Measurements from ENCODE around the gene TSPAN3. TPM values are rescaled to one million over a fixed set of nuclear protein-coding genes. Genes with fewer than 3 reads are reported as not detected.

TSPAN3 gene
- total RNA-seq, 2 experiments from 2014 or later = 35.2 to 47.2 TPM

GRCh38 chr15:77045985-77046384 is 24.9 kb downstream of the TSPAN3 start:
- Histone ChIP-seq H3K4me2 (ENCODE audit: low read length) (no peak overlapping the region), H3K9me3 (ENCODE audit: low read length) (no peaks in the 10 kb centered on the region), H2AFZ (ENCODE audit: low read length) (no peak overlapping the region), H3K36me3 (ENCODE audit: insufficient read depth, low read length) (peaks cover 10% of the 10 kb centered on the region), H3K4me3 (ENCODE audit: low read depth, low read length, poor library complexity, severe bottlenecking) (no peak overlapping the region), H3K4me1 (ENCODE audit: insufficient read depth, low read length, poor library complexity, severe bottlenecking) (no peaks in the 10 kb centered on the region), H4K20me1 (ENCODE audit: insufficient read depth, low read length) (no peaks in the 10 kb centered on the region), H3K27ac (ENCODE audit: low read depth, low read length, poor library complexity, severe bottlenecking) (no peak overlapping the region), H3K9me2 (ENCODE audit: insufficient read depth, low read length) (no peaks in the 10 kb centered on the region), H3K79me2 (ENCODE audit: insufficient read depth, low read depth, low read length) (no peaks in the 10 kb centered on the region)
- POLR2A ChIA-PET = interaction anchor here (0.5 to 1.3 kb wide), 3 partner anchors 9 to 47 kb away, joined by 3 to 4 read pairs (median 3); no protein-coding TSS in a partner anchor
- DNase-seq (ENCODE audit: low spot score) = no peak
- BruUV-seq (replicated peaks) = no TSS peak
- no peak for TF ChIP-seq EZH2phosphoT487 (IDR thresholded peaks at IDR 0.05; ENCODE audit: borderline replicate concordance, low read depth, low read length)
- TF ChIP-seq, protein P1, sequence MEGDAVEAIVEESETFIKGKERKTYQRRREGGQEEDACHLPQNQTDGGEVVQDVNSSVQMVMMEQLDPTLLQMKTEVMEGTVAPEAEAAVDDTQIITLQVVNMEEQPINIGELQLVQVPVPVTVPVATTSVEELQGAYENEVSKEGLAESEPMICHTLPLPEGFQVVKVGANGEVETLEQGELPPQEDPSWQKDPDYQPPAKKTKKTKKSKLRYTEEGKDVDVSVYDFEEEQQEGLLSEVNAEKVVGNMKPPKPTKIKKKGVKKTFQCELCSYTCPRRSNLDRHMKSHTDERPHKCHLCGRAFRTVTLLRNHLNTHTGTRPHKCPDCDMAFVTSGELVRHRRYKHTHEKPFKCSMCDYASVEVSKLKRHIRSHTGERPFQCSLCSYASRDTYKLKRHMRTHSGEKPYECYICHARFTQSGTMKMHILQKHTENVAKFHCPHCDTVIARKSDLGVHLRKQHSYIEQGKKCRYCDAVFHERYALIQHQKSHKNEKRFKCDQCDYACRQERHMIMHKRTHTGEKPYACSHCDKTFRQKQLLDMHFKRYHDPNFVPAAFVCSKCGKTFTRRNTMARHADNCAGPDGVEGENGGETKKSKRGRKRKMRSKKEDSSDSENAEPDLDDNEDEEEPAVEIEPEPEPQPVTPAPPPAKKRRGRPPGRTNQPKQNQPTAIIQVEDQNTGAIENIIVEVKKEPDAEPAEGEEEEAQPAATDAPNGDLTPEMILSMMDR (conservative IDR thresholded peaks at IDR 0.05; ENCODE audit: low read length) = no peak
- intact Hi-C loops (cut with micrococcal nuclease; ENCODE audit: unreplicated experiment) = no loop called here
- CTCF ChIA-PET (ENCODE audit: unreplicated experiment) = no interaction called here

- ChIA-PET POLR2A (interaction anchor here (1.3 kb wide), 1 partner anchor 10 kb away, joined by 3 read pairs; no protein-coding TSS in a partner anchor), CTCF (ENCODE audit: unreplicated experiment) (no interaction called here)
These were observed 26.5 kb downstream of the TSPAN3 start for GRCh38 chr15:77044228-77045042.

More at GRCh38 chr15:77044228-77045042, 26.5 kb downstream of the TSPAN3 start:
- Histone ChIP-seq H3K9me3 (ENCODE audit: low read length) (no peaks in the 10 kb centered on the region), H3K4me3 (ENCODE audit: low read depth, low read length, poor library complexity, severe bottlenecking) (no peak overlapping the region), H3K4me1 (ENCODE audit: insufficient read depth, low read length, poor library complexity, severe bottlenecking) (no peaks in the 10 kb centered on the region), H3K9me2 (ENCODE audit: insufficient read depth, low read length) (no peaks in the 10 kb centered on the region), H3K27ac (ENCODE audit: low read depth, low read length, poor library complexity, severe bottlenecking) (no peak overlapping the region), H3K4me2 (ENCODE audit: low read length) (no peak overlapping the region), H2AFZ (ENCODE audit: low read length) (no peak overlapping the region), H4K20me1 (ENCODE audit: insufficient read depth, low read length) (no peaks in the 10 kb centered on the region), H3K79me2 (ENCODE audit: insufficient read depth, low read depth, low read length) (no peaks in the 10 kb centered on the region), H3K36me3 (ENCODE audit: insufficient read depth, low read length) (peaks cover 10% of the 10 kb centered on the region)
- DNase-seq (ENCODE audit: low spot score) = no peak
- BruUV-seq (replicated peaks) = no TSS peak
- intact Hi-C loops (cut with micrococcal nuclease; ENCODE audit: unreplicated experiment) = no loop called here
- TF ChIP-seq EZH2phosphoT487 (IDR thresholded peaks at IDR 0.05; ENCODE audit: borderline replicate concordance, low read depth, low read length) = no peak
- TF ChIP-seq, protein P1 (conservative IDR thresholded peaks at IDR 0.05; ENCODE audit: low read length) = no peak

All from OCI-LY7 (cell line).